Measurements from ENCODE around the gene DENND1A.

The DENND1A gene

GRCh38 chr9:123773783-123774182, 156.1 kb downstream of the DENND1A start:
- no peak for DNase-seq (ENCODE audit: low read depth)
- no peak for TF ChIP-seq CTCF (conservative IDR thresholded peaks at IDR 0.05; ENCODE audit: low read depth, low read length)
- no peak overlapping the region for H3K4me3 ChIP-seq (ENCODE audit: low read depth, low read length)

- TF ChIP-seq CTCF (conservative IDR thresholded peaks at IDR 0.05; ENCODE audit: low read depth, low read length), result no peak
- no peak overlapping the region for H3K4me3 ChIP-seq (ENCODE audit: low read depth, low read length)
- DNase-seq (ENCODE audit: low read depth), result no peak
These were observed 157.0 kb downstream of the DENND1A start for GRCh38 chr9:123772967-123773366.

GRCh38 chr9:123772374-123772773, 157.6 kb downstream of the DENND1A start:
- TF ChIP-seq CTCF (conservative IDR thresholded peaks at IDR 0.05; ENCODE audit: low read depth, low read length), result no peak
- DNase-seq (ENCODE audit: low read depth), result no peak
- no peak overlapping the region for H3K4me3 ChIP-seq (ENCODE audit: low read depth, low read length)

GRCh38 chr9:123771690-123772089, 158.2 kb downstream of the DENND1A start:
- no peak overlapping the region for H3K4me3 ChIP-seq (ENCODE audit: low read depth, low read length)
- no peak for TF ChIP-seq CTCF (conservative IDR thresholded peaks at IDR 0.05; ENCODE audit: low read depth, low read length)
- no peak for DNase-seq (ENCODE audit: low read depth)

- DNase-seq (ENCODE audit: low read depth), result no peak
- no peak overlapping the region for H3K4me3 ChIP-seq (ENCODE audit: low read depth, low read length)
- TF ChIP-seq CTCF (conservative IDR thresholded peaks at IDR 0.05; ENCODE audit: low read depth, low read length), result no peak
These were observed 160.2 kb downstream of the DENND1A start for GRCh38 chr9:123769719-123770118.

- no peak overlapping the region for H3K4me3 ChIP-seq (ENCODE audit: low read depth, low read length)
- DNase-seq (ENCODE audit: low read depth), result peak; percentile 34
- TF ChIP-seq CTCF (conservative IDR thresholded peaks at IDR 0.05; ENCODE audit: low read depth, low read length), result no peak
These were observed 165.9 kb downstream of the DENND1A start for GRCh38 chr9:123763910-123764588.

GRCh38 chr9:123761905-123762605, 167.9 kb downstream of the DENND1A start:
- TF ChIP-seq CTCF (conservative IDR thresholded peaks at IDR 0.05; ENCODE audit: low read depth, low read length), result no peak
- peak; percentile 50 for DNase-seq (ENCODE audit: low read depth)
- no peak overlapping the region for H3K4me3 ChIP-seq (ENCODE audit: low read depth, low read length)
